C4-2B (cell line): ENCODE measurements around the gene RILP.

ENCODE experiments used
- CTCF ChIP-seq: fragments of 450-650 bp; conservative IDR thresholded peaks from 2 replicates; pipeline ENCODE4 v1.5.1; 2017; ENCODE audit warnings: mild to moderate bottlenecking
- ZFX ChIP-seq: fragments of 450-650 bp; IDR thresholded peaks from 2 replicates; pipeline ENCODE4 v1.6.1; 2017

DNA sequence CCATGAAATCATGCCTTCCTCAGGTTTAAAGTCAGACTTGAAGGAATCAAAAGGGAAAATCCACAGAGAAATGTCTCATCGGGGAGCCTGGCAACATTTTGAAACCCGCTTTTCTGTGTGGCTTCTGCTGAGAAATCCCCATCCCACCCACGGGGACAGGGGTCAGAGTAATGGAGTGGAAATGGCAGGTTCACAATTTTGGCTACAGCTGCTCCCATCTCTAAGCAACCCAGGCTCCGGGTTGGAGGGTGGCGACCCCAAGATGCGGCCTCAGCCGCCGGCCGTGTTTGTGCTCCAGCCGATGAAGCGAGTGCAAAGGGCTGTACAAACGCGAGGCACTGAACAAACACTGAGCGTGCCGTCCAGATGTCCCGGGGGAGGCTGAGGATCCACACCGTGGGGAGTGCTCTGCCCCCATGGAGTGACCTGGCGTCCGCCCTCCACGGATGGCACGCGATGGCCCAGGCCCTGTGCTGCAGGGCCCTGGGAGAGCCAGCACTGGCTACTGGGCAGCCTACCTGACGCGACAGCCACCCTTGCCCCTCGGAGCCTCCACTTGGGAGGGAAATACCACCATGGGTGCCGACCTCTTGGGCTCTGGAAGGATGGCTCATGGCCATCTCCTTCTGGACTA lies 43.2 kb downstream of the RILP start:
- no peak for TF ChIP-seq CTCF
- no peak for TF ChIP-seq ZFX
